OCI-M2 (cell line): Measurements from ENCODE around the gene COMMD1.
"Not testable (repeated sequence)": the region's sequence is repeated elsewhere in the genome, so short reads cannot be mapped to it uniquely, and the experiment has no call there.

Experiments used
- DNase-seq: peaks from one replicate; lab custom pipeline; 2025; ENCODE audit not compliant: unreplicated experiment; lab: John Stamatoyannopoulos, UW

The COMMD1 gene

DNA sequence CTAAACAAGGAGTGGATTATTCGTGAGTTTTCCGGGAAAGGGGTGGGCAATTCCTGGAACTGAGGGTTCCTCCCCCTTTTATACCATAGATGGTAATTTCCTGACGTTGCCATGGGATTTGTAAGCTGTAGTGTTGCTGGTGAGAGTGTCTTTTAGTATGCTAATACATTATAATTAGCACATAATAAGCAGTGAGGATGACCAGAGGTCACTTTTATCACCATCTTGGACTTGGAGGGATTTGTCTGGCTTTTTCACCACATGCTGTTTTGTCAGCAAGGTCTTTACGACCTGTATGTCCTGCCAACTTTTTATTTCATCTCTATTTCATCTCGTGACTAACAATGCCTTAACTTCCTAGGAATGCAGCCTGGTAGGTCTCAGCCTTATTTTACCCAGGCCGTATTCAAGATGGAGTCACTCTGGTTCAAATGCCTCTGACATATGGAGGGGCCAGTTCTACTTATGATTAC, 165.7 kb downstream of the COMMD1 start:
- DNase-seq: no peak

DNA sequence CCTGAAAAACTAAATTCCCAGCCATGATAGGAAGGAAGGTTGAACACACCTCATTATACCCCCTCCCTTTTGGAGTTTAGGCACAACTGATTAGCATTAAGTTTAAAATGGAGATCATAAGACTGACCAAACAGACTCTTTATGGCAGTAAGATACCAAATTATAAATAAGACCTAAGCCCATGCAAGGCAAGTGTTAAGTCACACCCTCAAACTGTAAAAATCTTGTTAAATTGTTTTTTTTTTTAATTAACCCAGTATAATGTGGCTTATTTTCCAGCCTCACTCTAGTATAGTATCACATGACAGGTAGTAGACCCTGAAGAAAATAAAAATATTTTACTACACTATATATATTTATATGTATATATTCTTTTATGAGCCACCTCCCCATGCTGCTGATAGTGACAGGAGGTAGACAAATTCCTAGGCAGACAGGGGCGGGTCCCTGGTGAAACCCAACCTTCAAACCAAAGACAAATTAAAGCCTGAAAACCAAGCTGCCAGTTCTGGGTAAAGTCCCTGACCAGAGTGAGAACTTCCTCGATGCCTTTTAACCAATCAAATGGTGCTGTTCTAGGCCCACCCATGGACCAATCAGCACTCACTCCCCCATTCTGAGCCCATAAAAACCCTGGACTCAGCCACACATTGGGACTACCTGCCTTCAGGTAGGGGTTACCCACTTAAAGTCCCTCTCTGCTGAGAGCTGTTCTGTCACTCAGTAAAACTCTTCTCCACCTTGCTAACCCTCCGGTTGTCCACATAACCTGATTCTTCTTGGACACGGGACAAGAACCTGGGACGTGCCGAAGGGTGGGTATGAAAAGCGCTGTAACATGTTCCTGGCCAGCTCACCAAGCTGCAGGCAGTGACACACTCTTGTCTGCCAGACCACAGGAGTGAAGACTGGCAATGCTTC, 166.5 kb downstream of the COMMD1 start:
- no peak for DNase-seq

DNA sequence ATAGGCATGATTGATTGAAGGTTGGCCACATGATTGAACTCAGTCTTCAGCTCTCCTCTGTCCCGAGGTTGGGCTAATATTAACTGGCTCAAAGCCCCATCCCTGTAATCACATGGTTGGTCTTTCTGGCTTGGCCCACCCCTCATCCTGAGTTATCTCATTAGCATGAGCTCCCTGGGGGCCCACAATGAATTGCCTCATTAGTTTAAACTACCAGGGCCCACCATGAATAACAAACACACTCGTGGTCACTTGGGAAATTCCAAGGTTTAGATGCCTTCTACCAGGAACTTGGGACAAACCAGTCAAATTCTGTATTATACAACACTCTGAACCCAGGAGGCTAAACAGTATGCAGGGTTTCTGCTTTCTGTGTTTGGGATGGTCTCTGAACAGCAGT, 168.8 kb downstream of the COMMD1 start:
- no peak for DNase-seq

DNA sequence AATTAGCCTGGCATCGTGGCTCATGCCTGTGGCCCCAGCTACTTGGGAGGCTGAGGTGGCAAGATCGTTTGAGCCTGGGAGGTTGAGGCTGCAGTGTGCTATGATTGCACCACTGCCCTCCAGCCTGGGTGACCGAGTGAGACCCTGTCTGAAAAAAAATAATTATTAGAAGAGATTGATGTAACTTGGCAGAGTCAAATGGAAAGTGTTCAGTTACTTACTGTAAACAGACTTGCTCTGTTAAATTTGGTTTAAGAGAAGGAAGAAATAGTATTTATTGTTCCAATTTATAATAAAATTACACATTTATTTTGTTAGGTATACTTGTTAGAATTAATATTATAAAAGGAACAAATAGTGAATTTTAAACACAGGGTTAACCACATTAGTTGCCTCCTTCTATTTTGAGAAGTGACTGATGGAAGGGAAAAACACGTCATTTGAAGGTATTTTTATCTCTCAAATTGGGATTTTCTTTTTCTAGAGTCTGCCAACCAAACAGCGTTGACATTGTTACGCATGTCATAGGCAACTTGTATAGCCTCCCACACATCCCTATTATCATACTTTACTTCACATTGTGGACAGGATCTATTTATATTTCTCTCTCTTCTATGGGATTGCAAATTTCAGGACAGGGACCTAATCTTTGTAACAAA, 171.6 kb downstream of the COMMD1 start:
- DNase-seq: no peak

DNA sequence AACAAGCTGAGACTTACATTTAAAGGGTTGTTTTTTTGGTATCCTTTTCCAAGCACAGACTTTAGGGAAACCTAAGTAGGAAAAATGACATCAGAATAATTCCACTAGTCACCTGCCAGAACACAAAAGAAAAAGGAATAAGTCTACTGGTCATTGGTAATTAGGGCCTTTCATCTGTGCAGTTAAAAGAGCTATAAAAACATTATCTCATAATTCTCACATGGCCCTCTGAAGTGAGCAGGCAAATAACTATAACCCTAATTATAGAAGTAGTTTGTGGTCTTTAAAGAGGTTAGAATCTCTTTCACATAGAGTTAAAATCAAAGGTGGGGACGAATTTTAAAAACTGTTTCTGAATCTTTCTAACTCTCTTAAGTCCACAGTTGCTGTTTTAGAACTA, 179.3 kb downstream of the COMMD1 start:
- no peak for DNase-seq

DNA sequence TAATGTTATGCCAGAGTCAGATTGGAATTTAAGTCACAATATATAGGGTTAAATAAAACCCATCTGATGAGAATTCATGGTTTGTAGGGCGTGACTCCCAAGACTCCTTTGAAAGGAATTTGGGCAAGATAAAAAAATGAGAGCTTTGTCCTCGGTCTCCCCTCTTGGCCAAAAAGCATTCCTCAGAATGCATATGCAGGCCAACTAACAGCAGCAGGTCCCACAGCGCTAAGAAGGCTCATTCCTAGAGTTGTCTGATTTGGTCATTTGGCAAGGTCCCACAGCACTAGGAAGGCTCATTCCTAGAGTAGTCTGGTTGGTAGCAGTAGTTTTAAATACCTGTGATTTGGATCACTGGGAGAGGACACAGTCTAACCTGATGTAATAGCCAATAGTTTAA, 184.2 kb downstream of the COMMD1 start:
- DNase-seq: no peak

DNA sequence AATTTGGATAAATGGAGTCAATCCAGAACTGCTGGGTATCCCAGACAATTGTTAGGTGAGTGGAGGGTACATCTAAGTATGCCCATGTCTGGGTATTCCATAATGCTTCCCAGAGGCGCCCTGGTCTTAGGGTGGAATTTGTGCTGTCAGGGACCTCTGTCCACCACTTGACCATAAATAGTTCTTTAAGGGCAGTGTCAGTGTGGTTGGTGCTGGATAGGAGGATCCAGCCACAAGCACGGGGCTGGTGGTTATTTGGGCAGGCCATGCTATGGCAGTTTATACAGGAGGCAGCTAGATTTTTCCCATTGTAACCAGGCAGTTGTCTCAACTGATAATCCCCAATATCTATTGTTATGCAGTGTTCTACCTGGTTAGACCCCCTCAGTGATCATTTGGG, 186.0 kb downstream of the COMMD1 start:
- DNase-seq: no peak

DNA sequence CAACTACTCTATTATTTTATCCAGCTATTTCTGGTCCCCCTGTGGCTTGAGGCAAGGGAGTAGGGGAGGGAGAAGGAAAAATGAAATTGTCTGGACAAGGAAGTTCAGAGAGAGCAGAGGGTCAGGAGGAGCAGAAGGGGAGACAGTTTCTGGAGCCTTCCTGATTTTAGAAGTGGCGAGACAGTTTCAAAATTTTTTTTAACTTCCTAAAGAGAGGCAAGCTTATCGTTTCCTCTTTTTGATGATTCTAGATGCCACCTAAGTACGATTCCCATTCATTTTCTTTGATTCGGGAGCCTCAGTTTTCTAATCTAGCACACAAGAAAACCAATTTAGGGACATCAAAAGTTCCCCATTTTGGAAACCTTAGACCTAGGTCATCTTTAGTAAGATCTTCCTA, 193.6 kb downstream of the COMMD1 start:
- no peak for DNase-seq

DNA sequence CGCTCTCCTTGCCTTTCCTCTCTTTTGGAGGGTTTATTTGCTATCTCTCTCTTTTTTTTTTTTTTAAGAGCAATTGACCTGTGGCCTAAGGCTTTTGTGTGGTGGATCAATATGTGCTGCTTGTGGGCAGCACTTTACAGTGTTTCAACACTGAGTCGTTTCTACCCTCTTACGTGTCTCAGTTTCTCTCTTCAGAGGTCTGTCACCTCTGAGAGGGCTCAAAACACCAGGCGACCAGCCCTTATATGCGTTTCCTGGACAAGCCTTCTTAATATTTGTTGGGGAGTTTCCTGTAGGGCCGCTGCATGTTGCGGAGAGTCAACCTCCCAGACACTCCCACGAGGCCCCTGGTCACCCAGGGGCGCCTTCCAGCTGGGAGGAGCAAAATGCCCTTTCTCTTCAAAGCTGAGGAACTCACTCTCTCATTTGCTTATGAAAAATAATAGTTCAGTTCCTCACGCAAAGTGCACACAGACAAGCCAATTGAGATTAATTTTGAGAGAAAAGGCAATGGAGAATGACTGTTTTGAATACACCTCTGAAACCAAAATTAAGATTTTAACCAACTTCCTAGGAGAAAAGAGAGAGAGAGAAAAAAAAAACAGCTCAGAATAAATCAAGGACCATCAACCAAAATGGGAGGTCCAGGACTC, 194.2 kb downstream of the COMMD1 start:
- no peak for DNase-seq

DNA sequence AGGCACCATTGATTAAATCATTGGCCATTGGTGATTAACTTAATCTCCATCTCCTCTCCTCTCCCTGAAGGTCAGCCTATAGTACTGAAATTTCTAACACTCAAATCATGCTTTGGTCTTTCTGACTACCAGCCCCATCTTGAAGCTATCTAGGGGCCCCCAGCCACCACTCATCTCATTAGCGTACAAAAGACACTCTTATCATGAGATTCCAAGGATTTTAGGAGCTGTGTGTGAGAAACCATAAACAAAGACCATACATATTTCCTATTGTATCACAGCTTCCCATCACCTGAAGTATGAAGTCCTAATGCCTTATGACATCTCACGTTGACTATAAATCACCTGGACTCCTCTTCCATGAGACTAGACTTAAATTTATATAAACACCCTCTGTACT, 196.4 kb downstream of the COMMD1 start:
- no peak for DNase-seq

DNA sequence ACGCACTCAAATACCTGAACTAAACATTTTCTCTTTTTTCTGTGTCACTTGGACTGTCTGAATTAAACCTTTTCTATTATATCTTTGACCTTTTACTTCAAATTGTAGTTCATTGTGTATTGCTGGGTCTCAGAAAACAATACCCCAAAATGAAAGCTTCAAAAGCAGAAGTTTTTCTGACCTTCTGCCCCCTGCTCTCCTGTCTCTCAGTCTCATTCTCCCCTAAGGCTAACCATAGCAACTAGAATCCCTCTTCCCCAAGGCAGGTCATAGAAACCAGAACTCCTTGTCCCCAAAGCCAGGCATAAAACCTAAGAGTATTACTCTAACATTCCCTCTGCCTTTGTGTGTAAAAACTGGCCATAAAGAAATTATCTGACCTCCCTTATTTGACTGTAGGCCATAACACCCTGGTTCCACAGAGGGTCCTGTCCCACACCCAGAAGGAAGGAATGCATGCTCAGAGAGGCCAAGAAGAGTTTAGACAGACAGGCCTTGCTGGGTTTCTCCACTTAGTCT, 197.0 kb downstream of the COMMD1 start:
- DNase-seq: no peak

DNA sequence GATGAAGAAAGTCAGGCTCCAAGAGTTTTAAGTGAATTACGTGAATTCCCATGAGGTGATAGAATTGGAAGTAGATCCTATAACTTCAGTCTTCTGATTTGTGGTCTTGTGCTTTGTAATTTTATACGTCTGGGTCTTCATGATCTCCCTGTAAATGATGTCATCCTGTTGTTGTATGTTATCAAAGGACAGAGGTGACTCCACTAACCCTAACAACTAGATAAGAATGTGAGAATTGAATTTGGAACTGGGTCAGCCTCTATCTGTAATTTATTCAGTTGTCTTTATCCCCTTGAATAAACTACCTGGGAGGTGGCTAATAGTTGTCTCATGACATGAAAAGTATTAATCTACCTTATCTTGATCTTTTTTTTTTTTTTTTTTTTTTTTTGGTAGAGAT, 204.1 kb downstream of the COMMD1 start:
- DNase-seq: no peak

DNA sequence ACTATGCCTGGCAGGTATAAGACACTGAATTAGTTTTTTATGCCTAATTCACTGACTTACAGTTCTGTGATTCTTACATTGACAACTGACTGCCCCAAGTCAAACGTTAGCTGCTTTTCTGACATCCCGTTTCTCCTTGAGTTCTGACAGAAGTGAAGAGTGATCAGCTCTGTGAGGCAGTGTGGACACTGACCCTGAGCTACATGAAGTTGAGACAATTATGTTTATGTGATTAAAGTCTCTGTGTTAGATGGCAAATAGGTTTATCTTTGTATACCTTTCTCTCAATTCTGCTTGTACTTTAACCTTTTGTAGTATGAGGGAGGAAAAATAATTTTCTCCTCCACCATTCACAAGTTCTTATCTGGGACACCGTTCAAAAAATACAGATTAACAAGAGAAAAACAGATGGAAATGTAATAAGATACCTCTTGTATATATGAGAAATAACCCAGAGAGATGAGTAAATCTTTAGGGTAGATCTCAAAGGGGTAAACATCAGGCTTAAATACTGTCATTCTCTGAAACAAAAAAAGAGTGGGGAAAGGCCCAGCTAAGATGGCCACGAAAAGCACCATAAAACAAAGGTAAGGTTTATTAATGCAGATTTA, 205.0 kb downstream of the COMMD1 start:
- no peak for DNase-seq

DNA sequence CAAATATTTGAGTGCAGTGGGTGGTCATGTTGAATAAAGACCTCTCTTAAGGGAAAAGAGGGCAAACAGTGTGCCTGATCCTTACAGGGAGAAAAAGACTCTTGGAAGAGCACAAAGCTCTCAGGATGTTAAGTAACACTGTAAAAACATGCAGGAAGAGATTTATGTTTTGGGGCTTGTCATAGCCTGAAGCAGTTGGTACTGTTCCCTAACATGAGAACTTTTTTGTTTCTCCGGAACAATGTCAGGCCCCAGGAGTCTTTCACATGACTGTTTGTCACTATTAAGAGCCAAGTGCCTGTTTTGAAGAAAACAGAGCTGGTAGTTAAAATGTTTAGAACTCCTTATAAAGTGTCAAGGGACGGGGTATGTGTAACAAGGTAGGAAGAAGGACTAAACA, 206.7 kb downstream of the COMMD1 start:
- DNase-seq: no peak

DNA sequence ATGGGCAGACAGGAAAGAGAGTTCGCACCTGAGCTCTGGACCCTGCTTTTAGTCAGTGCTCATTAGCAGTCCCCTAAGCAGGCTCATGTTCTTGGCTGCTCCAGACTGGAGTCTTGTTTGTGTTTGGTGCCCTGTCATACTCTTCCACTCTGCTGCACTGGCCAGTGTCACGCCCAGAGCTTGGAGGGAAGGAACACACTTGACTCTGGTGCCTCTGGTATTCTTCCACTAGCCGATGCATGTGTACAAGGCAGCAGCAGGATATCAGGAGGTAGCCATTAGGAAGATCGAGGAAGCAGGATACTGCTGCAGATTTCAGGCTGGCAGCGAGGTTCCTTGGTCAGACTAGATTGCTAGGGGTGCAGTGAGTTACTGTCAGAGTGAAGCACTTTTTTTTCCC, 209.1 kb downstream of the COMMD1 start:
- DNase-seq: no peak

DNA sequence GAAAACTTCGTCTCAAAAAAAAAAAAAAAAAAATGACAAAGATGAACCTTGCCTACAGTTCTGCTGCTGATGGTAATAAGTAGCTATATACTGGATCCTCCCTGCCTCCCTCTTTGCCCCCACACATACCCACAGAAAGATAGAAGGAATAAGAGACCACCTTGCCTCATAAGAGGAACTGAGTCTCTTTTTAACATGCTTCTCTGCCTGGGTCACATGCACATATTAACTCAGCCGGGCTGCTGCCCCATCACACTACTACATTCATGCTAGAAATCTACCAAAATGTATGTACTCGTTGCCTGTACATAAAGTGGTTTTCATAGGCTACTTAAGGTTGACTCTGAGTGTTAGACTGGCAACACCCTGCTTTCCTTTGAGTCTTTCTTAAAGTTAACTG, 211.5 kb downstream of the COMMD1 start:
- no peak for DNase-seq

DNA sequence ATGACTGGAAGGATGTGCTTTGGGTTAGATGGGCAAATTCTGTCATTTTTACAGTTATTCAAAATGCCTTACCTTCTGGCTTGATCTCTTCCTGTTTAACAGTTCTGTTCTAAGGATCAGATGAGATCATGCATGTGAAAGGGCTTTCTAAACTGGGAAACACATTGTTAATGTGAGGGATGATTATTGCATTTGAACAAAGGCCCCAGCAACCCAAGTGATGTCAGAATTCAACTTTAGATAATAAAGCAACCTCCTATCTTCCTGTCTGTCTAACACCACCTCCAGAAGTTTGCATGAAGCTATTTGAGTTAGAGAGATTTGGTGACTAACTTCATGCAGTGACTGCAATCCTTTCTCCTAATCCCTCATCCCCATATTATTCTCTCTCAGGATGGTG, 212.7 kb downstream of the COMMD1 start:
- no peak for DNase-seq

DNA sequence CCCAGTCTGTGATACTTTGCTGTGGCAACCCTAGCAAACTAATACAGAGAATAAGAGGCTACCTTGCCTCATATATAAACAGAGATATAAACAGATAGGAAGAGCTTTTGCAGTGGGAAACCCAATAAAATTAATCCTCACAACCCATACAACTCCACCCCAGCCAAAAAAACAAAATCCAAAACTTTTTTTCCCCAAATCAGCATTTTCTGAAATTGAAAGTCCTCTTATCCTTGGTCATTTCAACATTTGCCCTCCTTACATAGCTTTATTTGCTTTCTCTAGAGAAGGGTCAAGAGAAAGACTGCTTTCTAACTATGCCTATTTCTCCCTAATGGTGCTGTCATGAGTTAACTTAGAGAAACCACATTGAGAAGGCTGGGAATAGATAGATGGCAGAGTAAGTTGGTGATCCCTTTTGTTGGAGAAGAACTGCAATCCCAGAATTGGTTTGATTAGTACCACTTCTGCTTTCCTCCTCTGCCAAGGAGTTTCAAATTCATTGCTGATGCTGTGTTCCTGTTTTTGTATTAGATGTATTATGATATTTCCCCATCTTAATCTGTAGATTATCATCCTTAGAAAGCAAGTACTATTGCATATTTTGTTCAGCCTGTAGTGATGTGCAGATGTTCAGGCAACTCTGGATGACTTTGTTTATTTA, 214.0 kb downstream of the COMMD1 start:
- DNase-seq: no peak

DNA sequence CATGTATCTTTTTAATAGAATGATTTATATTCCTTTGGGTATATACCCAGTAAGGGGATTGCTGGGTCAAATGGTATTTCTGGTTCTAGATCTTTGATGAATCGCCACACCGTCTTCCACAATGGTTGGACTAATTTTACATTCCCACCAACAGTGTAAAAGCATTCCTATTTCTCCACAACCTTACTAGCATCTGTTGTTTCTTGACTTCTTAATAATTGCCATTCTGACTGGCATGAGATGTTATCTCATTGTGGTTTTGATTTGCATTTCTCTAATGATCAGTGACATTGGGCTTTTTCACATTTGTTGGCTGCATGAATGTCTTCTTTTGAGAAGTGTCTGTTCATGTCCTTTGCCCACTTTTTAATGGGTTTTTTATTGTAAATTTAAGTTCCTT, 220.8 kb downstream of the COMMD1 start:
- not testable (repeated sequence) for DNase-seq

DNA sequence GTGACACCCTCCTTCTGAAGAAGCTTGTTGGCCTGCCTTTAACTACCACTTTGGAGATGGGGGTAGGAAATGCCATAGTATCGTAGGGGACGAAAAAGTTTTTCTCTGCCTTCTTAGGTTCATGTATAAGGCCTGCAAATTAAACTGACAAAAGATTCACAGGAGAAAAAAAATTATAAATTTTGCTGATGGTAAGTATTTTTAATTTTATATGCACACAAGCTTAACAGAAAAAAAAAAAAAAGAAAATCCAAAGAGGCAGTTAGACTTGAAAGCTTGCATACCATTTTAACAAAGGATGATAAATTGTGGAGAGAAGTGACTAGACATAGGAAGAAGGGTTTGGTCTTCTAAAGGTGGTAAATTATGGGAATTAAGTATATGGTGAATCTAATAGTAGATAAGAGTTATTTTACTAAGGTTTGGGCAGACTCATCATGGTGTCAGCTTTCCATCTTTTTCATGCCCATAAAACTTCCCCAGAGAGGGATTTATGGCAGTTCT, 227.9 kb downstream of the COMMD1 start:
- no peak for DNase-seq
